Gastrocnemius medialis (tissue), 4 donors: ENCODE results near the gene ATOH7.

Source experiments
- POLR2A ChIP-seq, 2 donors: fragments of 450-650 bp; IDR thresholded peaks; one replicate each; pipeline ENCODE4 v1.6.1; 2017; ENCODE audit warnings: antibody characterized with exemption in 2 of 2, mild to moderate bottlenecking in 2 of 2, moderate library complexity in 2 of 2
- TF ChIP-seq, protein P1 (sequence below), 5 experiments: fragments of 450-650 bp in 3 of 5; fragments of 200-600 bp in 2 of 5; sonication (generic) in 2 of 5; IDR thresholded peaks in 4 of 5; conservative IDR thresholded peaks in 1 of 5; 1 replicate in 4 of 5; 2 replicates in 1 of 5; pipeline ENCODE4 v1.5.1; 2016 to 2019; ENCODE audit warnings: antibody characterized with exemption in 5 of 5, mild to moderate bottlenecking in 3 of 5, moderate library complexity in 3 of 5

- TF ChIP-seq POLR2A (IDR thresholded peaks at IDR 0.05) = no peak
- TF ChIP-seq, protein P1, sequence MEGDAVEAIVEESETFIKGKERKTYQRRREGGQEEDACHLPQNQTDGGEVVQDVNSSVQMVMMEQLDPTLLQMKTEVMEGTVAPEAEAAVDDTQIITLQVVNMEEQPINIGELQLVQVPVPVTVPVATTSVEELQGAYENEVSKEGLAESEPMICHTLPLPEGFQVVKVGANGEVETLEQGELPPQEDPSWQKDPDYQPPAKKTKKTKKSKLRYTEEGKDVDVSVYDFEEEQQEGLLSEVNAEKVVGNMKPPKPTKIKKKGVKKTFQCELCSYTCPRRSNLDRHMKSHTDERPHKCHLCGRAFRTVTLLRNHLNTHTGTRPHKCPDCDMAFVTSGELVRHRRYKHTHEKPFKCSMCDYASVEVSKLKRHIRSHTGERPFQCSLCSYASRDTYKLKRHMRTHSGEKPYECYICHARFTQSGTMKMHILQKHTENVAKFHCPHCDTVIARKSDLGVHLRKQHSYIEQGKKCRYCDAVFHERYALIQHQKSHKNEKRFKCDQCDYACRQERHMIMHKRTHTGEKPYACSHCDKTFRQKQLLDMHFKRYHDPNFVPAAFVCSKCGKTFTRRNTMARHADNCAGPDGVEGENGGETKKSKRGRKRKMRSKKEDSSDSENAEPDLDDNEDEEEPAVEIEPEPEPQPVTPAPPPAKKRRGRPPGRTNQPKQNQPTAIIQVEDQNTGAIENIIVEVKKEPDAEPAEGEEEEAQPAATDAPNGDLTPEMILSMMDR (IDR thresholded peaks at IDR 0.05 in 4 of 5, conservative IDR thresholded peaks at IDR 0.05 in 1 of 5) = no peak
These were observed 8.3 kb downstream of the ATOH7 start for GRCh38 chr10:68223535-68224165.
